ENCODE measurements around the gene LRRC49. TPM values are rescaled to one million over a fixed set of nuclear protein-coding genes. Genes with fewer than 3 reads are reported as not detected.

The LRRC49 gene
- total and polyA plus RNA-seq, 4 donors: 3.0 to 24.3 (median 7.4) TPM

- ATAC-seq (ENCODE audit: insufficient read depth, low FRiP score): no peak
- Histone ChIP-seq H3K9ac (ENCODE audit: insufficient read depth in 1 of 2, low read length in 2 of 2) (no peak overlapping the region), H3K4me1 (ENCODE audit: control insufficient read depth in 5 of 5, insufficient read depth in 5 of 5, low read length in 5 of 5) (peaks cover 0 to 5% (median 0%) of the 10 kb centered on the region in 5 donors), H3K27ac (ENCODE audit: low read depth in 1 of 2, low read length in 1 of 2) (peak overlapping the region in 1 of 2 donors; percentile 29), H3K9me3 (ENCODE audit: control insufficient read depth in 4 of 4, insufficient read depth in 3 of 4, low read length in 3 of 4) (no peaks in the 10 kb centered on the region), H3K36me3 (ENCODE audit: control insufficient read depth in 4 of 4, insufficient read depth in 4 of 4, low read length in 4 of 4) (no peaks in the 10 kb centered on the region), H3K4me3 (no peak overlapping the region), H3K27me3 (ENCODE audit: control insufficient read depth in 3 of 3, insufficient read depth in 3 of 3, low read length in 2 of 3) (no peaks in the 10 kb centered on the region)
- no peak for DNase-seq
- WGBS, 2 donors: 86 to 95% methylated on average over 2 of the region's 2 CpGs
- TF ChIP-seq CTCF (IDR thresholded peaks at IDR 0.05; ENCODE audit: control extremely low read depth, extremely low read depth): no peak
These were observed 191.6 kb downstream of the LRRC49 start for GRCh38 chr15:71084264-71084663.

- WGBS, 2 donors: 68 to 72% methylated on average over 3 of the region's 3 CpGs
- Histone ChIP-seq H3K36me3 (ENCODE audit: control insufficient read depth in 4 of 4, insufficient read depth in 4 of 4, low read length in 4 of 4) (no peaks in the 10 kb centered on the region), H3K4me3 (no peak overlapping the region), H3K27ac (ENCODE audit: low read depth in 1 of 2, low read length in 1 of 2) (no peak overlapping the region), H3K9ac (ENCODE audit: insufficient read depth in 1 of 2, low read length in 2 of 2) (no peak overlapping the region), H3K27me3 (ENCODE audit: control insufficient read depth in 3 of 3, insufficient read depth in 3 of 3, low read length in 2 of 3) (no peaks in the 10 kb centered on the region), H3K9me3 (ENCODE audit: control insufficient read depth in 4 of 4, insufficient read depth in 3 of 4, low read length in 3 of 4) (no peaks in the 10 kb centered on the region), H3K4me1 (ENCODE audit: control insufficient read depth in 5 of 5, insufficient read depth in 5 of 5, low read length in 5 of 5) (peaks cover 0 to 3% (median 0%) of the 10 kb centered on the region in 5 donors)
- no peak for DNase-seq
- ATAC-seq (ENCODE audit: insufficient read depth, low FRiP score): no peak
- TF ChIP-seq CTCF (IDR thresholded peaks at IDR 0.05; ENCODE audit: control extremely low read depth, extremely low read depth): no peak
These were observed 193.2 kb downstream of the LRRC49 start for GRCh38 chr15:71085809-71086208.

DNA sequence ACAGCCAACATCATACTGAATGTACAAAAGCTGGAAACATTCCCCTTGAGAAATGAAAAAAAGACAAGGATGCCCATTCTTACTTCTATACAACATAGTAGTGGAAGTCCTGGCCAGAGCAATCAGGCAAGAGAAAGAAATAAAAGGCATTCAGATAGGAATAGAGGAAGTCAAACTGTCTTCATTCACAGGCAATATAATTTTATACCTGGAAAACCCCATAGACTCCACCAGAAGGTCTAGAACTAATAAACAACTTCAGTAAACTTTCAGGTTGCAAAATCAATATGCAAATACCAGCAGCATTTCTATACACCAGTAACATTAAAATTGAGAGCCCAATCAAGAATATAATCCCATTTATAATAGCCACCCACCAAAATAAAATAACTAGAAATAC, 195.5 kb downstream of the LRRC49 start:
- Histone ChIP-seq H3K27ac (ENCODE audit: low read depth in 1 of 2, low read length in 1 of 2) (no peak overlapping the region), H3K4me3 (no peak overlapping the region), H3K9me3 (ENCODE audit: control insufficient read depth in 4 of 4, insufficient read depth in 3 of 4, low read length in 3 of 4) (no peaks in the 10 kb centered on the region), H3K4me1 (ENCODE audit: control insufficient read depth in 5 of 5, insufficient read depth in 5 of 5, low read length in 5 of 5) (peaks cover 0 to 3% (median 0%) of the 10 kb centered on the region in 5 donors), H3K9ac (ENCODE audit: insufficient read depth in 1 of 2, low read length in 2 of 2) (no peak overlapping the region), H3K36me3 (ENCODE audit: control insufficient read depth in 4 of 4, insufficient read depth in 4 of 4, low read length in 4 of 4) (no peaks in the 10 kb centered on the region), H3K27me3 (ENCODE audit: control insufficient read depth in 3 of 3, insufficient read depth in 3 of 3, low read length in 2 of 3) (no peaks in the 10 kb centered on the region)
- DNase-seq (no peak), ATAC-seq (ENCODE audit: insufficient read depth, low FRiP score) (no peak)
- no peak for TF ChIP-seq CTCF (IDR thresholded peaks at IDR 0.05; ENCODE audit: control extremely low read depth, extremely low read depth)

- Histone ChIP-seq H3K36me3 (ENCODE audit: control insufficient read depth in 4 of 4, insufficient read depth in 4 of 4, low read length in 4 of 4) (no peaks in the 10 kb centered on the region), H3K9ac (ENCODE audit: insufficient read depth in 1 of 2, low read length in 2 of 2) (no peak overlapping the region), H3K4me3 (no peak overlapping the region), H3K27me3 (ENCODE audit: control insufficient read depth in 3 of 3, insufficient read depth in 3 of 3, low read length in 2 of 3) (no peaks in the 10 kb centered on the region), H3K9me3 (ENCODE audit: control insufficient read depth in 4 of 4, insufficient read depth in 3 of 4, low read length in 3 of 4) (no peaks in the 10 kb centered on the region), H3K27ac (ENCODE audit: low read depth in 1 of 2, low read length in 1 of 2) (no peak overlapping the region), H3K4me1 (ENCODE audit: control insufficient read depth in 5 of 5, insufficient read depth in 5 of 5, low read length in 5 of 5) (peaks cover 0 to 5% (median 0%) of the 10 kb centered on the region in 5 donors)
- ATAC-seq (ENCODE audit: insufficient read depth, low FRiP score) (no peak), DNase-seq (no peak)
- 98 to 100% methylated on average over 1 of the region's 1 CpG for WGBS, 2 donors
- no peak for TF ChIP-seq CTCF (IDR thresholded peaks at IDR 0.05; ENCODE audit: control extremely low read depth, extremely low read depth)
These were observed 196.1 kb downstream of the LRRC49 start for GRCh38 chr15:71088683-71089082.

Data from lung (tissue), 12 donors.